Measurements from ENCODE around the gene CD2AP.

The CD2AP gene

GRCh38 chr6:47484616-47485015 is 7.0 kb downstream of the CD2AP start:
- peak; percentile 37 to 92 for DNase-seq (ENCODE audit: low read depth in 2 of 2)
- no peak for TF ChIP-seq CTCF (IDR thresholded peaks at IDR 0.05; ENCODE audit: low read depth, low read length)
- H3K4me3 ChIP-seq (replicated peaks in 1 of 2; ENCODE audit: low read depth in 2 of 2, low read length in 2 of 2): no peak overlapping the region

GRCh38 chr6:47485083-47485482 is 7.5 kb downstream of the CD2AP start:
- H3K4me3 ChIP-seq (replicated peaks in 1 of 2; ENCODE audit: low read depth in 2 of 2, low read length in 2 of 2): no peak overlapping the region
- no peak for TF ChIP-seq CTCF (IDR thresholded peaks at IDR 0.05; ENCODE audit: low read depth, low read length)
- no peak for DNase-seq (ENCODE audit: low read depth in 2 of 2)

GRCh38 chr6:47485491-47486135 is 8.0 kb downstream of the CD2AP start:
- no peak overlapping the region for H3K4me3 ChIP-seq (replicated peaks in 1 of 2; ENCODE audit: low read depth in 2 of 2, low read length in 2 of 2)
- DNase-seq (ENCODE audit: low read depth in 2 of 2): peak in 1 of 2 donors; percentile 14
- no peak for TF ChIP-seq CTCF (IDR thresholded peaks at IDR 0.05; ENCODE audit: low read depth, low read length)

GRCh38 chr6:47489995-47490394 is 12.4 kb downstream of the CD2AP start:
- no peak for TF ChIP-seq CTCF (IDR thresholded peaks at IDR 0.05; ENCODE audit: low read depth, low read length)
- no peak for DNase-seq (ENCODE audit: low read depth in 2 of 2)
- no peak overlapping the region for H3K4me3 ChIP-seq (replicated peaks in 1 of 2; ENCODE audit: low read depth in 2 of 2, low read length in 2 of 2)

GRCh38 chr6:47490676-47491075 is 13.1 kb downstream of the CD2AP start:
- DNase-seq (ENCODE audit: low read depth in 2 of 2): no peak
- no peak overlapping the region for H3K4me3 ChIP-seq (replicated peaks in 1 of 2; ENCODE audit: low read depth in 2 of 2, low read length in 2 of 2)
- TF ChIP-seq CTCF (IDR thresholded peaks at IDR 0.05; ENCODE audit: low read depth, low read length): no peak

GRCh38 chr6:47492355-47492754 is 14.8 kb downstream of the CD2AP start:
- no peak for TF ChIP-seq CTCF (IDR thresholded peaks at IDR 0.05; ENCODE audit: low read depth, low read length)
- no peak for DNase-seq (ENCODE audit: low read depth in 2 of 2)
- no peak overlapping the region for H3K4me3 ChIP-seq (replicated peaks in 1 of 2; ENCODE audit: low read depth in 2 of 2, low read length in 2 of 2)

- H3K4me3 ChIP-seq (replicated peaks in 1 of 2; ENCODE audit: low read depth in 2 of 2, low read length in 2 of 2): no peak overlapping the region
- no peak for DNase-seq (ENCODE audit: low read depth in 2 of 2)
- no peak for TF ChIP-seq CTCF (IDR thresholded peaks at IDR 0.05; ENCODE audit: low read depth, low read length)
Observed at GRCh38 chr6:47495207-47495606, 17.6 kb downstream of the CD2AP start.
